ENCODE data around the gene IGF2.

Gene IGF2

GRCh38 chr11:2164861-2165555 is 25.8 kb upstream of the IGF2 start:
- Histone ChIP-seq H3K27ac (no peak overlapping the region), H3K36me3 (no peaks in the 10 kb centered on the region), H3K4me3 (no peak overlapping the region), H3K27me3 (peaks cover 0 to 94% of the 10 kb centered on the region in 2 donors), H3K9me3 (no peaks in the 10 kb centered on the region), H3K4me1 (peaks cover 0 to 10% (median 6%) of the 10 kb centered on the region in 4 donors)
- no peak for TF ChIP-seq CTCF (IDR thresholded peaks at IDR 0.05)
- intact Hi-C loops (cut with DNase I; ENCODE audit: low total_unique reads), result no loop called here
- DNase-seq, result no peak

GRCh38 chr11:2164081-2164480 is 24.9 kb upstream of the IGF2 start:
- Histone ChIP-seq H3K36me3 (no peaks in the 10 kb centered on the region), H3K27ac (no peak overlapping the region), H3K27me3 (peaks cover 0 to 94% of the 10 kb centered on the region in 2 donors), H3K9me3 (no peaks in the 10 kb centered on the region), H3K4me3 (no peak overlapping the region), H3K4me1 (peaks cover 0 to 10% (median 6%) of the 10 kb centered on the region in 4 donors)
- intact Hi-C loops (cut with DNase I; ENCODE audit: low total_unique reads), result no loop called here
- no peak for DNase-seq
- TF ChIP-seq CTCF (IDR thresholded peaks at IDR 0.05), result no peak

GRCh38 chr11:2163428-2163978 is 24.3 kb upstream of the IGF2 start:
- Histone ChIP-seq H3K4me1 (peaks cover 0 to 10% (median 6%) of the 10 kb centered on the region in 4 donors), H3K27ac (no peak overlapping the region), H3K9me3 (no peaks in the 10 kb centered on the region), H3K4me3 (no peak overlapping the region), H3K27me3 (peaks cover 0 to 94% of the 10 kb centered on the region in 2 donors), H3K36me3 (no peaks in the 10 kb centered on the region)
- intact Hi-C loops (cut with DNase I; ENCODE audit: low total_unique reads), result no loop called here
- no peak for DNase-seq
- no peak for TF ChIP-seq CTCF (IDR thresholded peaks at IDR 0.05)

- Histone ChIP-seq H3K27me3 (peaks cover 0 to 94% of the 10 kb centered on the region in 2 donors), H3K9me3 (no peaks in the 10 kb centered on the region), H3K36me3 (no peaks in the 10 kb centered on the region), H3K4me3 (no peak within 1 kb of the TSS), H3K27ac (no peak within 1 kb of the TSS), H3K4me1 (no peaks in the 10 kb centered on the region)
- intact Hi-C loops (cut with DNase I; ENCODE audit: low total_unique reads), result no loop called here
- TF ChIP-seq CTCF (IDR thresholded peaks at IDR 0.05), result no peak
- DNase-seq, result no peak
These were observed 21.6 kb upstream of the IGF2 start, which contains the start of gene INS for GRCh38 chr11:2160736-2161259. INS (minus strand) TSS chr11:2161209; CDS start chr11:2160971, 238 bp downstream.

GRCh38 chr11:2159536-2160413 is 20.6 kb upstream of the IGF2 start:
- Histone ChIP-seq H3K4me3 (no peak overlapping the region), H3K4me1 (no peaks in the 10 kb centered on the region), H3K9me3 (no peaks in the 10 kb centered on the region), H3K27me3 (peaks cover 0 to 96% of the 10 kb centered on the region in 2 donors), H3K36me3 (no peaks in the 10 kb centered on the region), H3K27ac (no peak overlapping the region)
- no peak for TF ChIP-seq CTCF (IDR thresholded peaks at IDR 0.05)
- no peak for DNase-seq
- intact Hi-C loops (cut with DNase I; ENCODE audit: low total_unique reads), result loop anchor here (10.0 kb wide), 2 partner anchors 275 to 505 kb away; no protein-coding TSS in a partner anchor
